ENCODE measurements around the gene RFC1.

Gene RFC1

GRCh38 chr4:39324897-39325613, 41.1 kb downstream of the RFC1 start:
- no peak for DNase-seq (ENCODE audit: low read depth)
- Histone ChIP-seq H3K4me1 (ENCODE audit: control insufficient read depth, insufficient read depth, low read length) (peaks cover 11% of the 10 kb centered on the region), H3K9me3 (ENCODE audit: control insufficient read depth, low read length) (no peaks in the 10 kb centered on the region), H3K4me3 (ENCODE audit: low read length) (no peak overlapping the region), H3K9ac (ENCODE audit: low read length) (no peak overlapping the region), H3K36me3 (ENCODE audit: control insufficient read depth, insufficient read depth, low read length, severe bottlenecking) (peaks cover 9% of the 10 kb centered on the region), H3K27me3 (replicated peaks; ENCODE audit: control insufficient read depth, insufficient read depth, low read length) (no peaks in the 10 kb centered on the region)

- Histone ChIP-seq H3K9me3 (ENCODE audit: control insufficient read depth, low read length) (no peaks in the 10 kb centered on the region), H3K36me3 (ENCODE audit: control insufficient read depth, insufficient read depth, low read length, severe bottlenecking) (peaks cover 12% of the 10 kb centered on the region), H3K4me1 (ENCODE audit: control insufficient read depth, insufficient read depth, low read length) (peaks cover 11% of the 10 kb centered on the region), H3K4me3 (ENCODE audit: low read length) (no peak overlapping the region), H3K27me3 (replicated peaks; ENCODE audit: control insufficient read depth, insufficient read depth, low read length) (no peaks in the 10 kb centered on the region), H3K9ac (ENCODE audit: low read length) (no peak overlapping the region)
- DNase-seq (ENCODE audit: low read depth) = no peak
These were observed 41.7 kb downstream of the RFC1 start for GRCh38 chr4:39324446-39324845.

GRCh38 chr4:39323821-39324220, 42.3 kb downstream of the RFC1 start:
- H3K36me3 ChIP-seq (ENCODE audit: control insufficient read depth, insufficient read depth, low read length, severe bottlenecking) = peaks cover 12% of the 10 kb centered on the region
- H3K4me1 ChIP-seq (ENCODE audit: control insufficient read depth, insufficient read depth, low read length) = peaks cover 11% of the 10 kb centered on the region
- no peak overlapping the region for H3K9ac ChIP-seq (ENCODE audit: low read length)
- DNase-seq (ENCODE audit: low read depth) = peak; percentile 48
- no peak overlapping the region for H3K4me3 ChIP-seq (ENCODE audit: low read length)
- no peaks in the 10 kb centered on the region for H3K9me3 ChIP-seq (ENCODE audit: control insufficient read depth, low read length)
- no peaks in the 10 kb centered on the region for H3K27me3 ChIP-seq (replicated peaks; ENCODE audit: control insufficient read depth, insufficient read depth, low read length)

GRCh38 chr4:39320381-39321115, 45.6 kb downstream of the RFC1 start:
- H3K36me3 ChIP-seq (ENCODE audit: control insufficient read depth, insufficient read depth, low read length, severe bottlenecking) = peaks cover 14% of the 10 kb centered on the region
- DNase-seq (ENCODE audit: low read depth) = peak; percentile 55
- H3K27me3 ChIP-seq (replicated peaks; ENCODE audit: control insufficient read depth, insufficient read depth, low read length) = no peaks in the 10 kb centered on the region
- H3K4me1 ChIP-seq (ENCODE audit: control insufficient read depth, insufficient read depth, low read length) = peaks cover 11% of the 10 kb centered on the region
- H3K4me3 ChIP-seq (ENCODE audit: low read length) = no peak overlapping the region
- H3K9ac ChIP-seq (ENCODE audit: low read length) = no peak overlapping the region
- no peaks in the 10 kb centered on the region for H3K9me3 ChIP-seq (ENCODE audit: control insufficient read depth, low read length)

- Histone ChIP-seq H3K9ac (ENCODE audit: low read length) (no peak overlapping the region), H3K9me3 (ENCODE audit: control insufficient read depth, low read length) (no peaks in the 10 kb centered on the region), H3K4me3 (ENCODE audit: low read length) (no peak overlapping the region), H3K27me3 (replicated peaks; ENCODE audit: control insufficient read depth, insufficient read depth, low read length) (no peaks in the 10 kb centered on the region), H3K36me3 (ENCODE audit: control insufficient read depth, insufficient read depth, low read length, severe bottlenecking) (peaks cover 22% of the 10 kb centered on the region), H3K4me1 (ENCODE audit: control insufficient read depth, insufficient read depth, low read length) (peaks cover 11% of the 10 kb centered on the region)
- DNase-seq (ENCODE audit: low read depth) = peak; percentile 64
These were observed 46.5 kb downstream of the RFC1 start for GRCh38 chr4:39319676-39320075.

GRCh38 chr4:39312816-39313215, 53.3 kb downstream of the RFC1 start:
- Histone ChIP-seq H3K36me3 (ENCODE audit: control insufficient read depth, insufficient read depth, low read length, severe bottlenecking) (peaks cover 67% of the 10 kb centered on the region), H3K4me1 (ENCODE audit: control insufficient read depth, insufficient read depth, low read length) (peaks cover 11% of the 10 kb centered on the region), H3K9ac (ENCODE audit: low read length) (no peak overlapping the region), H3K4me3 (ENCODE audit: low read length) (no peak overlapping the region), H3K9me3 (ENCODE audit: control insufficient read depth, low read length) (no peaks in the 10 kb centered on the region), H3K27me3 (replicated peaks; ENCODE audit: control insufficient read depth, insufficient read depth, low read length) (no peaks in the 10 kb centered on the region)
- no peak for DNase-seq (ENCODE audit: low read depth)

- Histone ChIP-seq H3K36me3 (ENCODE audit: control insufficient read depth, insufficient read depth, low read length, severe bottlenecking) (peaks cover 57% of the 10 kb centered on the region), H3K9me3 (ENCODE audit: control insufficient read depth, low read length) (no peaks in the 10 kb centered on the region)
These were observed 57.6 kb downstream of the RFC1 start for GRCh38 chr4:39308611-39309010.

GRCh38 chr4:39305912-39306677, 60.1 kb downstream of the RFC1 start:
- Histone ChIP-seq H3K4me3 (ENCODE audit: low read length) (no peak overlapping the region), H3K27me3 (replicated peaks; ENCODE audit: control insufficient read depth, insufficient read depth, low read length) (no peaks in the 10 kb centered on the region), H3K9me3 (ENCODE audit: control insufficient read depth, low read length) (no peaks in the 10 kb centered on the region), H3K9ac (ENCODE audit: low read length) (no peak overlapping the region), H3K4me1 (ENCODE audit: control insufficient read depth, insufficient read depth, low read length) (peaks cover 16% of the 10 kb centered on the region), H3K36me3 (ENCODE audit: control insufficient read depth, insufficient read depth, low read length, severe bottlenecking) (peaks cover 58% of the 10 kb centered on the region)
- DNase-seq (ENCODE audit: low read depth) = no peak

More at GRCh38 chr4:39308611-39309010, 57.6 kb downstream of the RFC1 start:
- no peak overlapping the region for H3K4me3 ChIP-seq (ENCODE audit: low read length)
- DNase-seq (ENCODE audit: low read depth) = no peak
- H3K27me3 ChIP-seq (replicated peaks; ENCODE audit: control insufficient read depth, insufficient read depth, low read length) = no peaks in the 10 kb centered on the region
- peaks cover 27% of the 10 kb centered on the region for H3K4me1 ChIP-seq (ENCODE audit: control insufficient read depth, insufficient read depth, low read length)
- no peak overlapping the region for H3K9ac ChIP-seq (ENCODE audit: low read length)

- Histone ChIP-seq H3K4me3 (ENCODE audit: low read length) (no peak overlapping the region), H3K4me1 (ENCODE audit: control insufficient read depth, insufficient read depth, low read length) (peaks cover 16% of the 10 kb centered on the region), H3K9ac (ENCODE audit: low read length) (no peak overlapping the region), H3K9me3 (ENCODE audit: control insufficient read depth, low read length) (no peaks in the 10 kb centered on the region), H3K36me3 (ENCODE audit: control insufficient read depth, insufficient read depth, low read length, severe bottlenecking) (peaks cover 56% of the 10 kb centered on the region), H3K27me3 (replicated peaks; ENCODE audit: control insufficient read depth, insufficient read depth, low read length) (no peaks in the 10 kb centered on the region)
- no peak for DNase-seq (ENCODE audit: low read depth)
These were observed 61.5 kb downstream of the RFC1 start for GRCh38 chr4:39304651-39305050.

GRCh38 chr4:39303871-39304270, 62.3 kb downstream of the RFC1 start:
- H3K36me3 ChIP-seq (ENCODE audit: control insufficient read depth, insufficient read depth, low read length, severe bottlenecking) = peaks cover 58% of the 10 kb centered on the region
- no peaks in the 10 kb centered on the region for H3K27me3 ChIP-seq (replicated peaks; ENCODE audit: control insufficient read depth, insufficient read depth, low read length)
- H3K4me1 ChIP-seq (ENCODE audit: control insufficient read depth, insufficient read depth, low read length) = peaks cover 16% of the 10 kb centered on the region
- H3K9ac ChIP-seq (ENCODE audit: low read length) = no peak overlapping the region
- no peaks in the 10 kb centered on the region for H3K9me3 ChIP-seq (ENCODE audit: control insufficient read depth, low read length)
- H3K4me3 ChIP-seq (ENCODE audit: low read length) = no peak overlapping the region
- DNase-seq (ENCODE audit: low read depth) = no peak

- H3K4me1 ChIP-seq (ENCODE audit: control insufficient read depth, insufficient read depth, low read length) = peaks cover 16% of the 10 kb centered on the region
- H3K36me3 ChIP-seq (ENCODE audit: control insufficient read depth, insufficient read depth, low read length, severe bottlenecking) = peaks cover 56% of the 10 kb centered on the region
- no peak overlapping the region for H3K4me3 ChIP-seq (ENCODE audit: low read length)
- no peak overlapping the region for H3K9ac ChIP-seq (ENCODE audit: low read length)
- H3K9me3 ChIP-seq (ENCODE audit: control insufficient read depth, low read length) = no peaks in the 10 kb centered on the region
- no peaks in the 10 kb centered on the region for H3K27me3 ChIP-seq (replicated peaks; ENCODE audit: control insufficient read depth, insufficient read depth, low read length)
- no peak for DNase-seq (ENCODE audit: low read depth)
These were observed 63.3 kb downstream of the RFC1 start for GRCh38 chr4:39302901-39303300.
